ENCODE measurements around the gene GPR176. TPM values are rescaled to one million over a fixed set of nuclear protein-coding genes. Genes with fewer than 3 reads are reported as not detected.

Gene GPR176
- total RNA-seq, 1 donor from 2014 or later: 5.7 TPM

- no peak for DNase-seq (ENCODE audit: low spot score)
- no peak for ATAC-seq
- intact Hi-C loops (cut with DNase I): no loop called here
Observed at GRCh38 chr15:39795486-39795885, 124.6 kb downstream of the GPR176 start.

- intact Hi-C loops (cut with DNase I): no loop called here
Observed at GRCh38 chr15:39794954-39795353, 125.1 kb downstream of the GPR176 start.

GRCh38 chr15:39793923-39794322, 126.1 kb downstream of the GPR176 start:
- ATAC-seq (no peak), DNase-seq (ENCODE audit: low spot score) (no peak)
- intact Hi-C loops (cut with DNase I): no loop called here

More at GRCh38 chr15:39794954-39795353, 125.1 kb downstream of the GPR176 start:
- ATAC-seq (no peak), DNase-seq (ENCODE audit: low spot score) (no peak)

GRCh38 chr15:39792844-39793335, 127.2 kb downstream of the GPR176 start:
- DNase-seq (ENCODE audit: low spot score): no peak
- no peak for ATAC-seq
- intact Hi-C loops (cut with DNase I): no loop called here

- DNase-seq (ENCODE audit: low spot score) (no peak), ATAC-seq (no peak)
- intact Hi-C loops (cut with DNase I): no loop called here
Observed at GRCh38 chr15:39792025-39792843, 127.8 kb downstream of the GPR176 start.

GRCh38 chr15:39789736-39790135, 130.3 kb downstream of the GPR176 start:
- DNase-seq (ENCODE audit: low spot score) (no peak), ATAC-seq (no peak)
- intact Hi-C loops (cut with DNase I): no loop called here

- ATAC-seq (no peak), DNase-seq (ENCODE audit: low spot score) (no peak)
- intact Hi-C loops (cut with DNase I): no loop called here
Observed at GRCh38 chr15:39788800-39789565, 131.1 kb downstream of the GPR176 start.

- intact Hi-C loops (cut with DNase I): no loop called here
- DNase-seq (ENCODE audit: low spot score) (no peak), ATAC-seq (no peak)
Observed at GRCh38 chr15:39788108-39788507, 132.0 kb downstream of the GPR176 start.

- no peak for ATAC-seq
- intact Hi-C loops (cut with DNase I): no loop called here
- DNase-seq (ENCODE audit: low spot score): no peak
Observed at GRCh38 chr15:39787479-39787878, 132.6 kb downstream of the GPR176 start.

GRCh38 chr15:39786447-39787056, 133.5 kb downstream of the GPR176 start:
- ATAC-seq (no peak), DNase-seq (ENCODE audit: low spot score) (no peak)
- intact Hi-C loops (cut with DNase I): no loop called here

- DNase-seq (ENCODE audit: low spot score) (no peak), ATAC-seq (no peak)
- intact Hi-C loops (cut with DNase I): no loop called here
Observed at GRCh38 chr15:39785841-39786240, 134.2 kb downstream of the GPR176 start.

GRCh38 chr15:39785139-39785538, 134.9 kb downstream of the GPR176 start:
- intact Hi-C loops (cut with DNase I): no loop called here
- DNase-seq (ENCODE audit: low spot score) (no peak), ATAC-seq (no peak)

- intact Hi-C loops (cut with DNase I): no loop called here
Observed at GRCh38 chr15:39784638-39785037, 135.4 kb downstream of the GPR176 start.

GRCh38 chr15:39784125-39784524, 135.9 kb downstream of the GPR176 start:
- intact Hi-C loops (cut with DNase I): no loop called here
- DNase-seq (ENCODE audit: low spot score): no peak
- ATAC-seq: no peak

More at GRCh38 chr15:39784638-39785037, 135.4 kb downstream of the GPR176 start:
- no peak for DNase-seq (ENCODE audit: low spot score)
- ATAC-seq: no peak

- intact Hi-C loops (cut with DNase I): no loop called here
- ATAC-seq (no peak), DNase-seq (ENCODE audit: low spot score) (no peak)
Observed at GRCh38 chr15:39783244-39783820, 136.7 kb downstream of the GPR176 start.

GRCh38 chr15:39782441-39783138, 137.5 kb downstream of the GPR176 start, which contains the start of gene FSIP1:
TSS of gene FSIP1 (minus strand) at chr15:39782841. CDS start at chr15:39776524, 6,317 bp downstream.
- intact Hi-C loops (cut with DNase I): no loop called here
- DNase-seq (ENCODE audit: low spot score): peak; percentile 98
- ATAC-seq: peak; percentile 99

- no peak for ATAC-seq
- intact Hi-C loops (cut with DNase I): no loop called here
- DNase-seq (ENCODE audit: low spot score): no peak
Observed at GRCh38 chr15:39781967-39782302, 138.1 kb downstream of the GPR176 start.

GRCh38 chr15:39781147-39781966, 138.7 kb downstream of the GPR176 start:
- intact Hi-C loops (cut with DNase I): no loop called here

More at GRCh38 chr15:39781147-39781966, 138.7 kb downstream of the GPR176 start:
- no peak for ATAC-seq
- DNase-seq (ENCODE audit: low spot score): no peak

All from sciatic nerve (tissue), 2 donors.